LNCAP (cell line): ENCODE results near the gene TOP3A.

Experiments
- TF ChIP-seq, protein P1 (sequence below): fragments of 450-650 bp; IDR thresholded peaks from 2 replicates; pipeline ENCODE4 v1.5.1; 2017; ENCODE audit warnings: mild to moderate bottlenecking

The TOP3A gene

DNA sequence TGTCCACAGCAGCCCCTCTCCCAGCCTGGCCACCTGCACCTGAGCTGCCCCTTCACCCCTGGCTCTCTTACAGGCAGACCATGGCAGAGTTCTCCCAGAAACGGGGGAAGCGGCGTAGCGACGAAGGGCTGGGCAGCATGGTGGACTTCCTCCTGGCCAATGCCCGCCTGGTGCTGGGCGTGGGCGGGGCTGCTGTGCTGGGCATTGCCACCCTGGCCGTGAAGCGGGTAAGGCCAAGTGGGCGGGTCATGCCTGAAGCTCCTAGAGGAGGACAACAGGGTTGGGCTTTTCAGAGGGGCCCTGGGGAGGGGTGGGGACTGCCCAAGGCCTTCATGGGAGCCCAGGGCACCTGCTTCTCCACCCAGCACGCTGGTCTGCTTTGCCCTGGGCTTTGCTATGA lies 52.2 kb downstream of the TOP3A start:
- TF ChIP-seq, protein P1, sequence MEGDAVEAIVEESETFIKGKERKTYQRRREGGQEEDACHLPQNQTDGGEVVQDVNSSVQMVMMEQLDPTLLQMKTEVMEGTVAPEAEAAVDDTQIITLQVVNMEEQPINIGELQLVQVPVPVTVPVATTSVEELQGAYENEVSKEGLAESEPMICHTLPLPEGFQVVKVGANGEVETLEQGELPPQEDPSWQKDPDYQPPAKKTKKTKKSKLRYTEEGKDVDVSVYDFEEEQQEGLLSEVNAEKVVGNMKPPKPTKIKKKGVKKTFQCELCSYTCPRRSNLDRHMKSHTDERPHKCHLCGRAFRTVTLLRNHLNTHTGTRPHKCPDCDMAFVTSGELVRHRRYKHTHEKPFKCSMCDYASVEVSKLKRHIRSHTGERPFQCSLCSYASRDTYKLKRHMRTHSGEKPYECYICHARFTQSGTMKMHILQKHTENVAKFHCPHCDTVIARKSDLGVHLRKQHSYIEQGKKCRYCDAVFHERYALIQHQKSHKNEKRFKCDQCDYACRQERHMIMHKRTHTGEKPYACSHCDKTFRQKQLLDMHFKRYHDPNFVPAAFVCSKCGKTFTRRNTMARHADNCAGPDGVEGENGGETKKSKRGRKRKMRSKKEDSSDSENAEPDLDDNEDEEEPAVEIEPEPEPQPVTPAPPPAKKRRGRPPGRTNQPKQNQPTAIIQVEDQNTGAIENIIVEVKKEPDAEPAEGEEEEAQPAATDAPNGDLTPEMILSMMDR = no peak

DNA sequence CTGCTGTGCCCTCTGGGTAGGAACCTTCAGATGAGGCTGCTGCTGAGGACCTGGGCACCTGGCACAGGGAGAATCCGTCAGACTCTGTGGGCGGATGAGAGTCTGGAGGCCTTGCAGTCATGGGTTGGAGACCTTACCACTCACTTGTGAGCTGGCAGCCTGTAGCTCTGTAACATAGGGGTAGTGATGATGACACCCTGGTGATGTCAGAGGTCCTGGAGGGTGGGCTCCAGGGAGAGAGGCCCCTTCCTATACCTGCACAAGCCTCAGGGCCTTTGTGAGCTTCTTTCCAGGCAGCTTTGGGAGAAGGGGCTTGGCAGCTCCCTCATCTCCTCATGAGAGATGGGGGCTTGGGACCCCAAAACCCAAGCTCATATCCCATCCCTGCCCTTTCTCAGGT lies 52.7 kb downstream of the TOP3A start:
- TF ChIP-seq, protein P1 = no peak

- TF ChIP-seq, protein P1 = no peak
Measured at GRCh38 chr17:18261659-18262058, 53.1 kb downstream of the TOP3A start.

DNA sequence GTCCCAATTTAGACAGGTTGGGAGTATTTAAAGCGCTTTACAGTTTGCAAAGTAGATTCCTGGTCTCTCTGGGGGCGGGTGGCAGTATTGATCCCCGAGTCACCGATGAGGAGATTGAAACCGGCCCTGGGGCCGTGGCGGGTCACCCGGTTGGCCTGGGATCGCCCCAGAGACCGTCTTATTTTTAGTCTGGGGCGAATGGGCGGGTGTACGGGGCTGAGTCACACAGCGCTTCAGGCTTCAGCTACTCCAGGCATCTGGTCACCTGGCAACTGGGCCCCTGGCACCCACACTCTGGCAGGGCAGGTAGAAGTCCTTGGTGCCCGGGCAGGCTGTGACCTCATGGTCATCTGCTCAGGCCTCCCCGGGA lies 53.7 kb downstream of the TOP3A start:
- TF ChIP-seq, protein P1 = no peak

DNA sequence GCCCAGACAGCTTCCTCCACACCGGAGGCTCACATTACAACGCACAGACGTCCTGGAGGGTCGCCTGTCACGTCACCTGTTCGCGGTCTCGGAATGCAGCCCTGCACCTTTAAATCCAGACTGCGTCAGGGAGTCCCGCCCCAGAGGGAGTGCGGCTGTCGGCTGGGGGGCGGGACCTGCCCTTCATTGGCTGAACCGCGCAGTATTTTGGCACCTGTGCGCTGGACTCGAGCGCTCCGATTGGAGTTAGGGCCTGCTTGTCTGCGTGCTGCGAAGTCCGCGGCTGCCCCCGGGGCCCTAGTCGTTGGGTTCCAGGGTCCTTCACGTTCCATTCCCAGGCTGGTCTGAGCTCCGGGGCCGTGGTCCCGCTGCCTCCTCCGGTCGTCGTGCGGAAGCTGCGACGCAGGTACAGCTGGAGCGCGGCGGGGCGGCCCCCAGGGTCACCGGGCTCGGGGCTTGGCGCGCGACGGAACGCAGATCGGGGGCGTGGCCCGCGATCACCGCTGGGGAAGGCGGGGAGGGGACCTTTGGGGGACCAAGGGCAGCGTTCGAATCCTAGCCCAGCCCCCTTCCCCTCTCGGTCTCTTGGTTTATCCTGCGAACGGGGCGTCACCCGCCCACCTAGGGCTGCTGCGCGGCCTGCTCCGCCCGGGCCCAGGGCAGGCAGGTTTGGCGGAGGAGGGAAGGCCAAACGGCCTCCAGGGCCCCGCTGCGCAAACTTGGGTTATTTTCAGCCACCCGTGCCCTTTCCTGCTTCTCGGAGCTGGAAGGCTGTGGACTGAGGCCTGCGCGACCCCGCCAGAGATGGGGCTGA lies 54.3 kb downstream of the TOP3A start, which contains the start of gene MIEF2:
TSS of gene MIEF2 (plus strand) at position 331 of the 814 bp plus-strand sequence. CDS start 2,059 bp downstream, outside the sequence.
- TF ChIP-seq, protein P1 = no peak

DNA sequence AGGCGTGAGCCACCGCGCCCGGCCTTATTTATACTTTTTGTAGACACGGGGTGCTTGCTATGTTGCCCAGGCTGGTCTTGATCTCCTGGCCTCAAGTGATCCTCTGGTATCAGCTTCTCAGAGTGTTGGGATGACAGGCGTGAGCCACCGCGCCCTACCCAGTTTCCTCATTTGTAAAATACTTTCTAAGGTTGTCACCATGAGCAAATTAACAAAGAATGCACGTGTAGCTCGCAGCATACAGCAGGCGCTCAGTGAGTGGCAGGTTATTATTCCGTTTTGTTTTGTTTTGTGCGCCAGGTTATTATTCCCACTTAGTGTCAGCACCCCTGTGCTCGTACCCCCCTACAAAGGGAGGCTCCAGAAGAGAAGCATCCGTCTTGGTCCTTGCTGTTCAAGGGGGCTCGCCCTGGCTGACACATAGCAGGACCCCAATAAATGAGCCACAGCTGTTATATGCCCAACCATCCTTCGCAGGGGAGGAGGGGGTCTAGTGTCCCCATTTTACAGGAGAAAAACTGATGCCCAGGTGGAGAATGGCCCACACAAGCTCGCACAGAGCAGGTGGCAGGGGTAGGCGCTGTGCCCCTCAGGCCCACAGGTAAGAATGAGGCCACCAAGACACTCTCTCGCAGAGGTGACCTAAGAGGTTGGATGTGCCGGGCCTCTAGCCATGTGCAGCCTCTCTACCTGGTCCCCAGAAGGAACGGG lies 55.0 kb downstream of the TOP3A start:
- TF ChIP-seq, protein P1 = no peak

- TF ChIP-seq, protein P1 = no peak
Measured at GRCh38 chr17:18258356-18259038, 56.3 kb downstream of the TOP3A start, which contains the start of gene FLII. FLII (minus strand) TSS chr17:18258738; CDS start chr17:18258690, 48 bp downstream.
